NOMO-1 treated with dmso at 0.1 percent for 144 hours (cell line): ENCODE measurements around the gene ZDHHC3.

ENCODE experiments used
- DNase-seq: peaks from one replicate; lab custom pipeline; 2025; ENCODE audit not compliant: unreplicated experiment; lab: John Stamatoyannopoulos, UW

Gene ZDHHC3

GRCh38 chr3:44930911-44931310 is 45.1 kb downstream of the ZDHHC3 start:
- DNase-seq = no peak

DNA sequence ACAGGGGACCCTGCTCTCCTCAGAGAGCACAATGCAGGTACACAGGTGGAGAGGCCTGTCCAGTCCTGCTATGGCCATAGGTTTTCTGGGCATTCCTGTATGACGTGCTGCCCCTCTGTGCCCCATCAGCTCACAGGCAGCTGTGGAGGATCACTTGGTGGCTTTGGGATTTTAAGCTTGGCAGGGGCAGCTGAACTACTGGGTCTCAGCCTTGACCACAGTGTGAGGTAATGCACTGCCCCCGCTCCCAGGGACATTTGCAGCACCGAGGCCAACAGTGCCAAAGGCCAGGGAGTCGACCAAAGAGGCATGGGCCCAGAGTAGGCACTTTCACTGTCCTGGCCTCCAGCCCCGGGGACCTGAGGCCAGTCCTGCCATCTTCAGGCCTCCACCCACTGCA is 46.2 kb downstream of the ZDHHC3 start:
- no peak for DNase-seq

- DNase-seq = no peak
Observed at GRCh38 chr3:44927371-44927770, 48.6 kb downstream of the ZDHHC3 start.

GRCh38 chr3:44926921-44927320 is 49.1 kb downstream of the ZDHHC3 start:
- no peak for DNase-seq

DNA sequence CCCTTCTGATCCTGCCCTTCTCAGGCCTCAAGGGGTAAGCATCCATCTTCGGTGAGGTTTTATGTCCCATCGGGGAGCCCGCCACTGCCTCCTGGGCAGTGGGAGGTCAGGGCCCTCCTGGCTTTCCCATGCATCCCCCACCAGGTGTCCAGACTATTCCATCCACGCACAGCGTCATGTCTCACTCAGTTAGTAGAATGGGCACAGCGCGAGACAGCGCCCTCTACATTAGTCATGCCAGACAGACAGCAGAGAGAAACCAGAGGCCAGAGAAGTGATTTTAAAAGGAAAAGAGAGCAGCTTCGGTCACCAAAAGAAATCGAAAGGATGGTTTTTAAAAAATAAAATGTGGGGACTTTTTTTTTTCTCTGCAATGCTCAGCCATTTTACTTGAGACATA is 49.8 kb downstream of the ZDHHC3 start:
- no peak for DNase-seq

GRCh38 chr3:44924457-44925084 is 51.4 kb downstream of the ZDHHC3 start:
- no peak for DNase-seq

- no peak for DNase-seq
Observed at GRCh38 chr3:44923632-44924456, 52.1 kb downstream of the ZDHHC3 start.

DNA sequence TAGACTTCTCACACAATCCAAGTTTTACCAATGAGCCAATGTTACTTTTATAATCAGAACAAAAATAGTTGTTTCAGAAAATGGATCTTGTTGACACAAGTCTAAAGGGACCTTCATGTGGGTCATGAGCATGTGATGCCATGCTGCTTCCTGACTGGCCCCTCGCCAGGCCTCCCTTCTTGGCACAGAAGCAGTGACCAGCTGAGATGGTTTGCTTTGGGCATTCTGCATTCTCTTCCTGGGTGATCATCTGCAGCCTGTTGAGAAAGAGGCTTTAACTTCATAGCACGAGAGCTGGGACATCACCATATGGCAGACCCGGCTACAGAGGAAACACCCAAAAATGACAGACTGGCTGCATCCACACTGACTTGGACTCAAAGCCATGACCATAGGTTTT is 55.9 kb downstream of the ZDHHC3 start:
- DNase-seq = no peak

- no peak for DNase-seq
Observed at GRCh38 chr3:44918581-44918980, 57.4 kb downstream of the ZDHHC3 start.

DNA sequence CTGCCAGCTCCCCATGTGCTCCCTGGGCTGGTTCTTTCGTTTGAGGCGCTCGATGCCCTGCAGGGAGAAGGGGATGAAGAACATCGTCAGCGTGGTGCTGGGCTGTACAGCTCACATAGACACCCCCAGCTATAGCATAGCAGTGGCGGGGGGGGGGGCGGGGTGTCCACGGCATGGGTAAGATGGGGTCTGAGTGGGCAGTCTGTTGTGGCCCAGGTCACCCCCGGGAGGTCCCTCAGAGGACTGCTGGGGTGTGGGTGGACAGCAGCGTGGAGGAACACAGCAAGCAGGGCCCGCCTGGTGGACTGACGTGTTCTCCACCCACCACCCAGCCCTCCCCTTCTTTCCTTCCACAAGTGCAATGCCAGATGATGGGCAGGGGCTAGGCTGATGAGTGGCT is 57.9 kb downstream of the ZDHHC3 start:
- DNase-seq = no peak

DNA sequence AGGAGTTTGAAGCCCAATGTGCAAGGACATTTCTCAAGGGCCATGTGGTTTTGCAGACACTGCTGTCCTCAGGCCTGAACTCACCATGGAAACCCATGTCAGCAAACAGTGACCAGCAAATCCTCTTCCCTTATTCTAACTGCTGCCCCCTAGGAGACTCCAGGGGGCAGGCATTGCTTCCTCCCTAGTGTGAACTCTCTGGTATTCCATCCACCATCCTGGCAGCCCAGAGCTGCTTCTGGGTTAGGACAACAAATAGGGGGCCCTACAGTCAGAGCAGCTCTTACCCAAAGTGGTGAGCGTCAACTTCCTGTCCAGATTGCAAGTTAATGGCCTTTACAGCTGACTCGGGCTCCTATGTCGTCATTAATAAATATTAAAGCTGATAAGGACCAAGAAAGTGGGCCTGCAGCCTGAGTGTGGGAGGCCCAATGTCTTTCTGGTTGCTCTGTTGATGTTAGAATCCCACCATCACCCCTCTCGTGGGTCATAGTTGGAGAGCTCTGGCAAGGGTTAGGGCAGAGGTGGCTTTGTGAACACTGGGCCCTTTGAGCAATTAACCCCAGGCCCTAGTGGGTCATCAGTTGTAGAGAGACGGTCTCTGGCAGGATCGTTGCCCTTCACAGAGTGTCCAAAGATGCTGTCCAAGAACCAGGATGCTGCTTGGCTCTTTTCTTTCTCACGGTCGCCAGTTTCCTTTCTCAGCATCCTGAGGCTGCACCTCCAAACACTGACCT is 60.1 kb downstream of the ZDHHC3 start:
- DNase-seq = no peak

- no peak for DNase-seq
Observed at GRCh38 chr3:44914936-44915335, 61.0 kb downstream of the ZDHHC3 start.

- no peak for DNase-seq
Observed at GRCh38 chr3:44913868-44914468, 62.0 kb downstream of the ZDHHC3 start.

DNA sequence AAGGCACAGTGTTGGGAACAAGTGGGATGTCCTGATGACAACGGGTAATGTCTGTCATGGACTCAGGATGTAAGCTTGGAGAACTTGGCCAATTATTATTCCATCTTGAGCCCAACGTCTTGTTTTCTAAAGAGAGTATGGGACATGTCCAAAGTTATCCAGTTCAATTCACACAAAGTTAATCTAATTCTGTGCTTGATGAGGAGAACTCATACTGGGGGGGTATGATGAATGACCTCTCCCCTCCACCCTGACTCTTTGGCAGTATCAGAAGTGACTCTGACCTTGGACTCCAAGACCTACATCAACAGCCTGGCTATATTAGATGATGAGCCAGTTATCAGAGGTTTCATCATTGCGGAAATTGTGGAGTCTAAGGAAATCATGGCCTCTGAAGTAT is 65.3 kb downstream of the ZDHHC3 start:
- no peak for DNase-seq

- no peak for DNase-seq
Observed at GRCh38 chr3:44909063-44909462, 66.9 kb downstream of the ZDHHC3 start.

- DNase-seq = no peak
Observed at GRCh38 chr3:44907612-44908011, 68.4 kb downstream of the ZDHHC3 start.

DNA sequence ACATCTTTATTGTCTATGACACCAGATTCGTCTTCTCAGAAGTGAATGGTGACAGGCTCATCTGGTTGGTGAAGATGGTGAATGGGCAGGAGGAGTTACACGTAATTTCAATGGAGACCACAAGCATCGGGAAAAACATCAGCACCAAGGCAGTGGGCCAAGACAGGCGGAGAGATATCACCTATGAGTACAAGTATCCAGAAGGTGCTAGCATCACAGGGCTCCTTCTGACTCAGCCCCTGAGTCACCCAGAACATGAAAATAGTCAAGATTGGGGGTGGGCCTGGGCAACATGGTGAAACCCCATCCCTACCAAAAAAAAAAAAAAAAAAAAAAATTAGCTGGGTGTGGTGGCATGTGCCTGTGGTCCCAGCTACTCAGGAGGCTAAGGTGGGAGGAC is 69.0 kb downstream of the ZDHHC3 start:
- DNase-seq = no peak

GRCh38 chr3:44905446-44906157 is 70.4 kb downstream of the ZDHHC3 start:
- DNase-seq = no peak

DNA sequence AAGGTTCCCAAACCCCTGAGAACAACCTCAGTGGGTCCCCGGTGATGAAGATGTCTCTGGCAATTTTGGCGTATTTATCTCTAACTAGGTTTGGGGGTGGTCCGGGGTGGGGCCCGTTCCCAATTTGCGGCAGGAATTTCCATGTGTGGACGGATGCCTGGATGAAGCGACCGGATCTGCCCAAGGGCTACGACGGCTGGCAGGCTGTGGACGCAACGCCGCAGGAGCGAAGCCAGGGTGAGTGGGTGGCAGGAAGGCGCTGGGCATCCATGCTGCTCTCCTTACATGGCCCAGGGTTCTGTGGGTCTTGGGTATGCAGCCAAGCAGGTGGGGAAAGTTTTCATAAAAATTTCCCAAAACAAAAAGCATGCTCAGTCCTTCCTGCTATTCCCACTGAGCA is 72.2 kb downstream of the ZDHHC3 start:
- DNase-seq = no peak

DNA sequence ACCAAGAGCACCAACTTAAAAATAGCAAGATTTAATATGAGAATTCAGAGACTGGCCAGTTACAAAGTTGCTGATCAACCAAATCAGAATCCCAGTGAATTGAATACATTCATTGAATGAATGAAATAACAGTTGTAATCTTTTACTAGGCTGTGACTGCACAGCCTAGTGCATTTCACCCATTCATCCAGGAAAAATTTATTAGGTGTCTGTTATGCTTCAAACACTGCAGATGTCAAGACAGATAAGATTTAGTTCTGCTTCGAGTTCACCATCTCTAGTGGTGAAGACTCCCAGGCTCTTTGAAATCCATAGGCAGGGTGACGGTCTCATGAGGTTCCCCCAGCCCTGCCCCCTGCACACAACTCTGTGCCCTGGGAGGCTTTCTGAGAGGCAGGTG is 72.7 kb downstream of the ZDHHC3 start:
- no peak for DNase-seq

GRCh38 chr3:44902628-44903027 is 73.3 kb downstream of the ZDHHC3 start:
- DNase-seq = no peak
